Sigmoid colon (tissue), 4 donors: Measurements from ENCODE around the gene BLM.

Experiments
- EP300 ChIP-seq, 4 donors: sonication (generic); formaldehyde crosslinking; IDR thresholded peaks; one replicate each; pipeline ENCODE4 v1.6.1; 2017; ENCODE audit warnings: antibody characterized with exemption in 4 of 4
- POLR2A ChIP-seq, 2 donors: fragments of 450-650 bp; IDR thresholded peaks; one replicate each; pipeline ENCODE4 v1.6.1; 2016; ENCODE audit warnings: antibody characterized with exemption in 2 of 2, mild to moderate bottlenecking in 2 of 2, moderate library complexity in 2 of 2
- POLR2AphosphoS5 ChIP-seq, 4 donors: sonication (generic); formaldehyde crosslinking; IDR thresholded peaks; one replicate each; pipeline ENCODE4 v1.6.1; 2017; ENCODE audit warnings: antibody characterized with exemption in 4 of 4
- TF ChIP-seq, protein P1 (sequence below), 4 experiments: fragments of 450-650 bp in 3 of 4; fragments of 200-600 bp in 1 of 4; IDR thresholded peaks; one replicate each; pipeline ENCODE4 v1.5.1; 2016 to 2019; ENCODE audit warnings: antibody characterized with exemption in 4 of 4, mild to moderate bottlenecking in 3 of 4, moderate library complexity in 2 of 4

DNA sequence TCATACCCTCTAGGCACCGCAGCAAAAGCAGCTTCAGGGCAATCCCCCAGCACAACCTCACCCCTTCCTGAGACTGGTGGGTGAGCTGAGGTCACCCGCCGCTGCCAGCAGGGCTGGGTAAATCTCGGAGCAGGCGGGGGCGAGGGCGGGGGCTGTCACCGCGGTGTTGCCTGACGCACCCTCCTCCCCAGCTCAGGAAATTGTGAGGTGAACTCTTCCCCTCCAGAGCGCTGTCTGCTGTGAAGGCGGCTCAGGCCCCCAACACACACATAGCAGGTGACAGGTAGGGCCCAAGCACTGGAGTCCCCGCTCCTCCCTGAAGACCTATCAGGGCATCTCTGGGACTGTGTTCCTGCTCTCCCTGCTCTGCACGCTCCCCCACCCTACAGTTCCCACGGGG, 121.0 kb downstream of the BLM start:
- TF ChIP-seq, protein P1, sequence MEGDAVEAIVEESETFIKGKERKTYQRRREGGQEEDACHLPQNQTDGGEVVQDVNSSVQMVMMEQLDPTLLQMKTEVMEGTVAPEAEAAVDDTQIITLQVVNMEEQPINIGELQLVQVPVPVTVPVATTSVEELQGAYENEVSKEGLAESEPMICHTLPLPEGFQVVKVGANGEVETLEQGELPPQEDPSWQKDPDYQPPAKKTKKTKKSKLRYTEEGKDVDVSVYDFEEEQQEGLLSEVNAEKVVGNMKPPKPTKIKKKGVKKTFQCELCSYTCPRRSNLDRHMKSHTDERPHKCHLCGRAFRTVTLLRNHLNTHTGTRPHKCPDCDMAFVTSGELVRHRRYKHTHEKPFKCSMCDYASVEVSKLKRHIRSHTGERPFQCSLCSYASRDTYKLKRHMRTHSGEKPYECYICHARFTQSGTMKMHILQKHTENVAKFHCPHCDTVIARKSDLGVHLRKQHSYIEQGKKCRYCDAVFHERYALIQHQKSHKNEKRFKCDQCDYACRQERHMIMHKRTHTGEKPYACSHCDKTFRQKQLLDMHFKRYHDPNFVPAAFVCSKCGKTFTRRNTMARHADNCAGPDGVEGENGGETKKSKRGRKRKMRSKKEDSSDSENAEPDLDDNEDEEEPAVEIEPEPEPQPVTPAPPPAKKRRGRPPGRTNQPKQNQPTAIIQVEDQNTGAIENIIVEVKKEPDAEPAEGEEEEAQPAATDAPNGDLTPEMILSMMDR (IDR thresholded peaks at IDR 0.05) = no peak
- TF ChIP-seq POLR2A (IDR thresholded peaks at IDR 0.05) = no peak
- TF ChIP-seq EP300 (IDR thresholded peaks at IDR 0.05) = no peak
- no peak for TF ChIP-seq POLR2AphosphoS5 (IDR thresholded peaks at IDR 0.05)
